ENCODE data around the gene CD248. TPM values are rescaled to one million over a fixed set of nuclear protein-coding genes. Genes with fewer than 3 reads are reported as not detected.

Gene CD248
- total RNA-seq, 2 donors from 2014 or later = 0.33 to 0.40 TPM

- TF ChIP-seq CTCF (conservative IDR thresholded peaks at IDR 0.05) = no peak
- peaks cover 6% of the 10 kb centered on the region for H3K4me1 Mint-ChIP-seq
- H3K27ac Mint-ChIP-seq = peak overlapping the region; percentile 97
- H3K27me3 Mint-ChIP-seq (ENCODE audit: insufficient read depth) = peaks cover 45% of the 10 kb centered on the region
- no peaks in the 10 kb centered on the region for H3K9me3 Mint-ChIP-seq
- peak overlapping the region; percentile 75 for H3K4me3 Mint-ChIP-seq
- Histone ChIP-seq H3K9me3 (ENCODE audit: control insufficient read depth, low read length) (no peaks in the 10 kb centered on the region), H3K9ac (ENCODE audit: extremely low read depth, low read length, poor library complexity, severe bottlenecking) (peak overlapping the region; percentile 91), H3K27me3 (ENCODE audit: control insufficient read depth, insufficient read depth, low read length, poor library complexity, severe bottlenecking) (peaks cover 46% of the 10 kb centered on the region), H3K4me1 (ENCODE audit: control insufficient read depth, insufficient read depth, low read length) (no peaks in the 10 kb centered on the region), H3K4me3 (ENCODE audit: low read length) (peak overlapping the region; percentile 97), H3K27ac (ENCODE audit: low read depth, low read length) (peak overlapping the region; percentile 90), H3K36me3 (ENCODE audit: control insufficient read depth, insufficient read depth, low read length) (peaks cover 19% of the 10 kb centered on the region)
- peak; percentile 96 for DNase-seq
- WGBS, 2 experiments (ENCODE audit: insufficient coverage in 1 of 2, insufficient read length in 1 of 2) = 15 to 32% methylated on average over 13 to 36 of the region's 36 CpGs
- H3K36me3 Mint-ChIP-seq (ENCODE audit: low read depth) = peaks cover 2% of the 10 kb centered on the region
Measured at GRCh38 chr11:66289548-66290329, 27.1 kb downstream of the CD248 start.

- H3K36me3 Mint-ChIP-seq (ENCODE audit: low read depth) = peaks cover 6% of the 10 kb centered on the region
- Histone ChIP-seq H3K9ac (ENCODE audit: extremely low read depth, low read length, poor library complexity, severe bottlenecking) (peak within 1 kb of the TSS; percentile 91), H3K27me3 (ENCODE audit: control insufficient read depth, insufficient read depth, low read length, poor library complexity, severe bottlenecking) (peaks cover 41% of the 10 kb centered on the region), H3K27ac (ENCODE audit: low read depth, low read length) (peak within 1 kb of the TSS; percentile 90), H3K4me3 (ENCODE audit: low read length) (peak within 1 kb of the TSS; percentile 97), H3K36me3 (ENCODE audit: control insufficient read depth, insufficient read depth, low read length) (peaks cover 26% of the 10 kb centered on the region), H3K4me1 (ENCODE audit: control insufficient read depth, insufficient read depth, low read length) (no peaks in the 10 kb centered on the region), H3K9me3 (ENCODE audit: control insufficient read depth, low read length) (no peaks in the 10 kb centered on the region)
- WGBS, 2 experiments (ENCODE audit: insufficient coverage in 1 of 2, insufficient read length in 1 of 2) = 0% methylated on average over 39 to 87 of the region's 87 CpGs
- TF ChIP-seq CTCF (conservative IDR thresholded peaks at IDR 0.05) = peak; percentile 17
- H3K27ac Mint-ChIP-seq = peak within 1 kb of the TSS; percentile 97
- H3K4me1 Mint-ChIP-seq = peaks cover 6% of the 10 kb centered on the region
- H3K4me3 Mint-ChIP-seq = peak within 1 kb of the TSS; percentile 75
- DNase-seq = peak; percentile 100
- peaks cover 41% of the 10 kb centered on the region for H3K27me3 Mint-ChIP-seq (ENCODE audit: insufficient read depth)
- no peaks in the 10 kb centered on the region for H3K9me3 Mint-ChIP-seq
Measured at GRCh38 chr11:66288671-66289547, 27.9 kb downstream of the CD248 start, which contains the start of gene YIF1A. TSS of gene YIF1A (minus strand) at chr11:66289143. CDS start at chr11:66288985, 158 bp downstream.

- no peak for TF ChIP-seq CTCF (conservative IDR thresholded peaks at IDR 0.05)
- peaks cover 6% of the 10 kb centered on the region for H3K36me3 Mint-ChIP-seq (ENCODE audit: low read depth)
- H3K27me3 Mint-ChIP-seq (ENCODE audit: insufficient read depth) = peaks cover 33% of the 10 kb centered on the region
- WGBS, 2 experiments (ENCODE audit: insufficient coverage in 1 of 2, insufficient read length in 1 of 2) = 52 to 60% methylated on average over 13 to 20 of the region's 20 CpGs
- H3K4me3 Mint-ChIP-seq = peak overlapping the region; percentile 75
- DNase-seq = no peak
- H3K4me3 ChIP-seq (ENCODE audit: low read length) = peak overlapping the region; percentile 97
- peaks cover 26% of the 10 kb centered on the region for H3K36me3 ChIP-seq (ENCODE audit: control insufficient read depth, insufficient read depth, low read length)
- H3K27ac ChIP-seq (ENCODE audit: low read depth, low read length) = peak overlapping the region; percentile 83
- H3K9me3 Mint-ChIP-seq = no peaks in the 10 kb centered on the region
- H3K4me1 ChIP-seq (ENCODE audit: control insufficient read depth, insufficient read depth, low read length) = no peaks in the 10 kb centered on the region
- peaks cover 6% of the 10 kb centered on the region for H3K4me1 Mint-ChIP-seq
- H3K27me3 ChIP-seq (ENCODE audit: control insufficient read depth, insufficient read depth, low read length, poor library complexity, severe bottlenecking) = peaks cover 33% of the 10 kb centered on the region
- peak overlapping the region; percentile 88 for H3K27ac Mint-ChIP-seq
- H3K9ac ChIP-seq (ENCODE audit: extremely low read depth, low read length, poor library complexity, severe bottlenecking) = peak overlapping the region; percentile 91
- no peaks in the 10 kb centered on the region for H3K9me3 ChIP-seq (ENCODE audit: control insufficient read depth, low read length)
Measured at GRCh38 chr11:66287889-66288670, 28.8 kb downstream of the CD248 start.

All from endodermal cell (in vitro differentiated cells).